ENCODE results near the gene ZC3H4.
"Not testable (repeated sequence)": the region's sequence is repeated elsewhere in the genome, so short reads cannot be mapped to it uniquely, and the experiment has no call there.

ZC3H4 gene

DNA sequence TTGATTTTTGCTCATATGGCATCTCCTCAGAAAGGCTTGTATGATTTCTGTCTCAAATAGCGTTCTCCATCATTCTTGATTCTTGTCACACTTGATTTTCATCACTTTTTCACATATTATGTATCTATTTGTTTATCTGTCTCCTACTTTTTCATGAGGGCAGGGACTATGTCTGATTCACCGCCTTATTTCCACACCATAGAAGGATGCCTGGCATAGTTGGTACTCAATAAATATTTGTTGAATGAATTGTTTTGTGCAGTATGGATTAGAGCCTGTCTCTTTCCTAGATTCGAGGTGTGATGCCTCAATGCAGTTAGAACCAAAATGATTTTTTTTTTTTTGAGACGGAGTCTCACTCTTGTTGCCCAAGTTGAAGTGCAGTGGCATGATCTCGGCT, 29.2 kb upstream of the ZC3H4 start:
- no peak for DNase-seq (ENCODE audit: low spot score)
- Histone ChIP-seq H3K9ac (ENCODE audit: low read depth, low read length, poor library complexity) (no peak overlapping the region), H3K36me3 (replicated peaks in 1 of 2; ENCODE audit: control insufficient read depth in 2 of 2, insufficient read depth in 2 of 2, low read length in 2 of 2) (peaks cover 37 to 83% of the 10 kb centered on the region in 2 donors), H4K91ac (ENCODE audit: low read depth, low read length, poor library complexity) (no peak overlapping the region), H3K18ac (ENCODE audit: low read length) (no peak overlapping the region), H2BK120ac (ENCODE audit: low read depth, low read length) (no peak overlapping the region), H3K23ac (ENCODE audit: low read depth, low read length, poor library complexity) (no peak overlapping the region), H3K27me3 (ENCODE audit: control insufficient read depth in 3 of 3, insufficient read depth in 3 of 3, low read depth in 1 of 3, low read length in 3 of 3) (no peaks in the 10 kb centered on the region), H3K14ac (ENCODE audit: low read length) (no peak overlapping the region), H2BK5ac (ENCODE audit: low read length) (no peak overlapping the region), H4K8ac (ENCODE audit: low read depth, low read length) (no peak overlapping the region), H3K79me1 (ENCODE audit: low read depth, low read length) (peaks cover 5% of the 10 kb centered on the region), H3K4ac (ENCODE audit: low read length) (no peak overlapping the region), H2BK12ac (ENCODE audit: low read length) (no peak overlapping the region), H3K4me1 (ENCODE audit: control insufficient read depth in 2 of 2, insufficient read depth in 1 of 2, low read depth in 1 of 2, low read length in 2 of 2) (no peaks in the 10 kb centered on the region), H3K4me2 (ENCODE audit: insufficient read depth, low read length, poor library complexity, severe bottlenecking) (no peak overlapping the region), H3K27ac (replicated peaks; ENCODE audit: low read length) (no peak overlapping the region), H3K4me3 (ENCODE audit: low read length in 2 of 2) (no peak overlapping the region), H2BK15ac (ENCODE audit: low read length) (no peak overlapping the region), H3K9me3 (replicated peaks in 1 of 2; ENCODE audit: control insufficient read depth in 2 of 2, insufficient read depth in 1 of 2, low read depth in 1 of 2, low read length in 2 of 2) (no peaks in the 10 kb centered on the region), H2AFZ (ENCODE audit: low read length) (no peak overlapping the region), H2AK5ac (ENCODE audit: low read depth, low read length) (no peak overlapping the region)
- WGBS, 2 donors (ENCODE audit: extremely low coverage in 2 of 2, insufficient read length in 2 of 2, insufficient replicate concordance in 1 of 2): no CpG with 5 or more reads among the region's 5 CpGs

GRCh38 chr19:47141695-47142094, 28.1 kb upstream of the ZC3H4 start:
- no peak overlapping the region for H2AK5ac ChIP-seq (ENCODE audit: low read depth, low read length)
- no peaks in the 10 kb centered on the region for H3K4me1 ChIP-seq (ENCODE audit: control insufficient read depth in 2 of 2, insufficient read depth in 1 of 2, low read depth in 1 of 2, low read length in 2 of 2)
- H2BK12ac ChIP-seq (ENCODE audit: low read length): no peak overlapping the region
- no peak overlapping the region for H3K4me3 ChIP-seq (ENCODE audit: low read length in 2 of 2)
- no peak overlapping the region for H4K91ac ChIP-seq (ENCODE audit: low read depth, low read length, poor library complexity)
- peaks cover 34 to 85% of the 10 kb centered on the region in 2 donors for H3K36me3 ChIP-seq (replicated peaks in 1 of 2; ENCODE audit: control insufficient read depth in 2 of 2, insufficient read depth in 2 of 2, low read length in 2 of 2)
- no peak overlapping the region for H3K4me2 ChIP-seq (ENCODE audit: insufficient read depth, low read length, poor library complexity, severe bottlenecking)
- no peak for DNase-seq (ENCODE audit: low spot score)
- no peak overlapping the region for H3K23ac ChIP-seq (ENCODE audit: low read depth, low read length, poor library complexity)
- H3K14ac ChIP-seq (ENCODE audit: low read length): no peak overlapping the region
- no peaks in the 10 kb centered on the region for H3K9me3 ChIP-seq (replicated peaks in 1 of 2; ENCODE audit: control insufficient read depth in 2 of 2, insufficient read depth in 1 of 2, low read depth in 1 of 2, low read length in 2 of 2)
- H2AFZ ChIP-seq (ENCODE audit: low read length): no peak overlapping the region
- H2BK5ac ChIP-seq (ENCODE audit: low read length): no peak overlapping the region
- no peak overlapping the region for H4K8ac ChIP-seq (ENCODE audit: low read depth, low read length)
- no peak overlapping the region for H3K4ac ChIP-seq (ENCODE audit: low read length)
- H3K27me3 ChIP-seq (ENCODE audit: control insufficient read depth in 3 of 3, insufficient read depth in 3 of 3, low read depth in 1 of 3, low read length in 3 of 3): no peaks in the 10 kb centered on the region
- no peak overlapping the region for H3K27ac ChIP-seq (replicated peaks; ENCODE audit: low read length)
- H2BK15ac ChIP-seq (ENCODE audit: low read length): no peak overlapping the region
- peaks cover 5% of the 10 kb centered on the region for H3K79me1 ChIP-seq (ENCODE audit: low read depth, low read length)
- H2BK120ac ChIP-seq (ENCODE audit: low read depth, low read length): no peak overlapping the region
- H3K9ac ChIP-seq (ENCODE audit: low read depth, low read length, poor library complexity): no peak overlapping the region
- H3K18ac ChIP-seq (ENCODE audit: low read length): no peak overlapping the region

- H2BK5ac ChIP-seq (ENCODE audit: low read length); H3K14ac ChIP-seq (ENCODE audit: low read length); H2BK12ac ChIP-seq (ENCODE audit: low read length); H4K91ac ChIP-seq (ENCODE audit: low read depth, low read length, poor library complexity); H2BK15ac ChIP-seq (ENCODE audit: low read length); H3K79me1 ChIP-seq (ENCODE audit: low read depth, low read length); H3K23ac ChIP-seq (ENCODE audit: low read depth, low read length, poor library complexity); H3K4me1 ChIP-seq (ENCODE audit: control insufficient read depth in 2 of 2, insufficient read depth in 1 of 2, low read depth in 1 of 2, low read length in 2 of 2); H2AK5ac ChIP-seq (ENCODE audit: low read depth, low read length); DNase-seq (ENCODE audit: low spot score); H3K4me3 ChIP-seq (ENCODE audit: low read length in 2 of 2); H2BK120ac ChIP-seq (ENCODE audit: low read depth, low read length); H3K27ac ChIP-seq (replicated peaks; ENCODE audit: low read length); H4K8ac ChIP-seq (ENCODE audit: low read depth, low read length); H3K27me3 ChIP-seq (ENCODE audit: control insufficient read depth in 3 of 3, insufficient read depth in 3 of 3, low read depth in 1 of 3, low read length in 3 of 3); H2AFZ ChIP-seq (ENCODE audit: low read length); H3K4me2 ChIP-seq (ENCODE audit: insufficient read depth, low read length, poor library complexity, severe bottlenecking); H3K18ac ChIP-seq (ENCODE audit: low read length); H3K9ac ChIP-seq (ENCODE audit: low read depth, low read length, poor library complexity); H3K4ac ChIP-seq (ENCODE audit: low read length); H3K9me3 ChIP-seq (replicated peaks in 1 of 2; ENCODE audit: control insufficient read depth in 2 of 2, insufficient read depth in 1 of 2, low read depth in 1 of 2, low read length in 2 of 2): not testable (repeated sequence)
- no CpG with 5 or more reads among the region's 7 CpGs for WGBS, 2 donors (ENCODE audit: extremely low coverage in 2 of 2, insufficient read length in 2 of 2, insufficient replicate concordance in 1 of 2)
- H3K36me3 ChIP-seq (replicated peaks in 1 of 2; ENCODE audit: control insufficient read depth in 2 of 2, insufficient read depth in 2 of 2, low read length in 2 of 2): peaks cover 29 to 84% of the 10 kb centered on the region in 2 donors
Measured at GRCh38 chr19:47141252-47141651, 27.7 kb upstream of the ZC3H4 start.

DNA sequence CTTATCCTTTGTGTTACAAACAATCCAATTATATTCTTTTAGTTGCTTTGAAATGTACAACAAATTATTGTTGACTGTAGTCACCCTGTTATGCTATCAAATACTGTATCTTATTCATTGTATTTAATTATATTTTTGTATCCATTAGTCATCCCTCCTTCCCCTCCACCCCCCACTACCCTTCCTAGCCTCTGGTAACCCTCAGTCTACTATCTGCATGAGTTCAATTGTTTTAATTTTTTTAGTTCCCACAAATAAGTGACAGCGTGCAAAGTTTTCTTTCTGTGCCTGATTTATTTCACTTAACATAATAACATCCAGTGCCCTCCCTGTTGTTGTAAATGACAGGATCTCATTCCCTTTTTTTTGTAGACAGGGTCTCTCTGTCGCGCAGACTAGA, 21.6 kb upstream of the ZC3H4 start:
- H3K27ac ChIP-seq (replicated peaks; ENCODE audit: low read length): no peak overlapping the region
- H3K4me1 ChIP-seq (ENCODE audit: control insufficient read depth in 2 of 2, insufficient read depth in 1 of 2, low read depth in 1 of 2, low read length in 2 of 2): peaks cover 7 to 9% of the 10 kb centered on the region in 2 donors
- peaks cover 2% of the 10 kb centered on the region in 2 donors for H3K9me3 ChIP-seq (replicated peaks in 1 of 2; ENCODE audit: control insufficient read depth in 2 of 2, insufficient read depth in 1 of 2, low read depth in 1 of 2, low read length in 2 of 2)
- H3K36me3 ChIP-seq (replicated peaks in 1 of 2; ENCODE audit: control insufficient read depth in 2 of 2, insufficient read depth in 2 of 2, low read length in 2 of 2): peaks cover 2 to 74% of the 10 kb centered on the region in 2 donors
- no peak overlapping the region for H4K8ac ChIP-seq (ENCODE audit: low read depth, low read length)
- no peak overlapping the region for H2AFZ ChIP-seq (ENCODE audit: low read length)
- no peak overlapping the region for H2BK15ac ChIP-seq (ENCODE audit: low read length)
- no peak overlapping the region for H3K23ac ChIP-seq (ENCODE audit: low read depth, low read length, poor library complexity)
- H2BK12ac ChIP-seq (ENCODE audit: low read length): no peak overlapping the region
- no peak overlapping the region for H3K9ac ChIP-seq (ENCODE audit: low read depth, low read length, poor library complexity)
- no peak overlapping the region for H3K14ac ChIP-seq (ENCODE audit: low read length)
- no peak overlapping the region for H2BK120ac ChIP-seq (ENCODE audit: low read depth, low read length)
- WGBS, 2 donors (ENCODE audit: extremely low coverage in 2 of 2, insufficient read length in 2 of 2, insufficient replicate concordance in 1 of 2): no CpG with 5 or more reads among the region's 3 CpGs
- peaks cover 7% of the 10 kb centered on the region for H3K79me1 ChIP-seq (ENCODE audit: low read depth, low read length)
- no peaks in the 10 kb centered on the region for H3K27me3 ChIP-seq (ENCODE audit: control insufficient read depth in 3 of 3, insufficient read depth in 3 of 3, low read depth in 1 of 3, low read length in 3 of 3)
- H3K4me2 ChIP-seq (ENCODE audit: insufficient read depth, low read length, poor library complexity, severe bottlenecking): no peak overlapping the region
- no peak overlapping the region for H2AK5ac ChIP-seq (ENCODE audit: low read depth, low read length)
- H3K4me3 ChIP-seq (ENCODE audit: low read length in 2 of 2): no peak overlapping the region
- H4K91ac ChIP-seq (ENCODE audit: low read depth, low read length, poor library complexity): no peak overlapping the region
- no peak overlapping the region for H3K18ac ChIP-seq (ENCODE audit: low read length)
- no peak overlapping the region for H2BK5ac ChIP-seq (ENCODE audit: low read length)
- no peak overlapping the region for H3K4ac ChIP-seq (ENCODE audit: low read length)
- no peak for DNase-seq (ENCODE audit: low spot score)

Measured in neuronal stem cell (in vitro differentiated cells).